Neural progenitor cell (in vitro differentiated cells): ENCODE data around the gene CYP11A1. TPM values are rescaled to one million over a fixed set of nuclear protein-coding genes. Genes with fewer than 3 reads are reported as not detected.
A peak's percentile ranks its signal among the peaks of the same experiment; 100 is the strongest.

Source experiments
- DNase-seq: peaks from one replicate; pipeline ENCODE4 v3.0.0-alpha.2; 2016; ENCODE audit warnings: low spot score
- H2AFZ ChIP-seq: fragments of 200-600 bp; sonication (generic); replicated peaks from 2 replicates; pipeline ENCODE4 v1.6.1; 2016; ENCODE audit warnings: antibody characterized with exemption
- H3F3A ChIP-seq: fragments of 200-600 bp; sonication (generic); 2 replicates; pipeline ENCODE4 v1.6.1; 2016; ENCODE audit warnings: antibody characterized with exemption, low read depth
- H3K27ac ChIP-seq: fragments of 200-600 bp; sonication (generic); 2 replicates; pipeline ENCODE4 v1.5.1; 2016; ENCODE audit warnings: mild to moderate bottlenecking
- H3K27me3 ChIP-seq: fragments of 200-600 bp; sonication (generic); 2 replicates; pipeline ENCODE4 v1.6.1; 2016; ENCODE audit warnings: mild to moderate bottlenecking, moderate library complexity
- H3K36me3 ChIP-seq: fragments of 200-600 bp; sonication (generic); 2 replicates; pipeline ENCODE4 v1.5.1; 2016
- H3K4me1 ChIP-seq: fragments of 200-600 bp; sonication (generic); 2 replicates; pipeline ENCODE4 v1.6.1; 2016; ENCODE audit warnings: mixed run types
- H3K4me2 ChIP-seq: fragments of 200-600 bp; sonication (generic); 2 replicates; pipeline ENCODE4 v1.6.1; 2016
- H3K4me3 ChIP-seq: fragments of 200-600 bp; sonication (generic); 2 replicates; pipeline ENCODE4 v1.5.1; 2016
- H3K79me2 ChIP-seq: fragments of 200-600 bp; sonication (generic); 2 replicates; pipeline ENCODE4 v1.6.1; 2016; ENCODE audit warnings: low read depth
- H3K9ac ChIP-seq: fragments of 200-600 bp; sonication (generic); 2 replicates; pipeline ENCODE4 v1.6.1; 2016
- H3K9me3 ChIP-seq: fragments of 200-600 bp; sonication (generic); 2 replicates; pipeline ENCODE4 v1.5.1; 2016; ENCODE audit warnings: low read depth
- H4K20me1 ChIP-seq: fragments of 200-600 bp; sonication (generic); 2 replicates; pipeline ENCODE4 v1.6.1; 2016; ENCODE audit warnings: low read depth
- H3K27ac Mint-ChIP-seq: 3 replicates; pipeline ENCODE4 v1.8.0; 2021; ENCODE audit warnings: mixed read lengths
- H3K27me3 Mint-ChIP-seq: 2 replicates; pipeline ENCODE4 v1.8.0; 2022; ENCODE audit warnings: low read depth, mild to moderate bottlenecking, inconsistent platforms, moderate library complexity, mixed read lengths; ENCODE audit not compliant: insufficient read depth
- H3K36me3 Mint-ChIP-seq: 3 replicates; pipeline ENCODE4 v1.8.0; 2021; ENCODE audit warnings: mixed read lengths
- H3K4me1 Mint-ChIP-seq: 3 replicates; pipeline ENCODE4 v1.8.0; 2021; ENCODE audit warnings: mixed read lengths
- H3K4me3 Mint-ChIP-seq: 3 replicates; pipeline ENCODE4 v1.8.0; 2021; ENCODE audit warnings: mild to moderate bottlenecking, moderate library complexity, mixed read lengths
- H3K9me3 Mint-ChIP-seq: 3 replicates; pipeline ENCODE4 v1.8.0; 2020; ENCODE audit warnings: mixed read lengths
- CTCF ChIP-seq: fragments of 200-600 bp; sonication (generic); IDR thresholded peaks from 2 replicates; pipeline ENCODE4 v1.5.1; 2017; ENCODE audit warnings: antibody characterized with exemption, mild to moderate bottlenecking
- EZH2 ChIP-seq: fragments of 200-600 bp; sonication (generic); IDR thresholded peaks from 2 replicates; pipeline ENCODE4 v1.6.1; 2017; ENCODE audit warnings: antibody characterized with exemption, mild to moderate bottlenecking, moderate library complexity
- EZH2phosphoT487 ChIP-seq: fragments of 200-600 bp; sonication (generic); IDR thresholded peaks from 2 replicates; pipeline ENCODE4 v1.6.1; 2017; ENCODE audit warnings: antibody characterized with exemption
- total RNA-seq: library from RNA; depleted of rRNA; stranded (reverse); fragments of >200 nt; gene quantifications from 2 replicates; pipeline ENCODE4 v1.2.3, GENCODE V29; 2015; ENCODE audit warnings: low replicate concordance

CYP11A1 gene
- total RNA-seq, 1 donor from 2014 or later = 0.99 TPM

DNA sequence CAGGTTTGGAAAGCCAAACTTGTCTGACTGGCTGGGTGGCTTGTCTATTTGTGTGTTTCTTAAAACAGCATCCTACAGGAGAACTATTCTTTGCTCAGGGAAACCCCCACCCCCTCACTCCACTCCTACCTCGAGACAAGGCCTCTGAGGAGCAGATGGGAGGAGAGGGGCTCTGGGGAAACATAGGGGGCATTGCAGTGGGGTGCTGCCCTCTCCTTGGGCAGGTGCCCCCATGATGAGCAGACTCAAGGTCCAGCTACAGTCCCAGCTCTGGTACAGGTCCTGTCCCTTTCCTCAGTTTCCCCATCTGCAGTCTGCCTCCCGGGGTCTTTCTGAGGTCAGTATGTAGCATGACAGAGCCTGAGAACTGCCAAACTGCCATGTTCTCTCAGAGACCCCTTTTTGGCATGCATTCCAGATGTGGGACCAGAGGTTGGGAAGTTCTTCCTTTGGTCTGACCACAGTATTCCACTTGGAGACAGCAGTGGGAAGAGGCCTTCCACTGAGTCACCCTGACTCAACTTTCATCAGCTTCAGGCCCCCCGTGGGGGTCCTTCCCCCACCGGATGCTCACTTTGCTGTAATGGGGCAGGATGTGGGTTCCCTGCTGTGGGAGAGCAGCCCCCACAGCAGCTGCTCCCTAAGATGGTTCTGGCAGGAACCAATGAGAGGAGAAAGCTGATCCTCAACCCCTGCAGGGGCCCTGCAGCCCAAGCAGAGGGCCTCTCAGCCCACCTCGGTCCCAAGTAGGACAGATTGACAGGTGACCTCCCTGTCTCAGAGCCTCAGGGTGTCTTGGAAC lies 32.3 kb upstream of the CYP11A1 start:
- Mint-ChIP-seq H3K27ac (no peak overlapping the region), H3K4me1 (peaks cover 16% of the 10 kb centered on the region), H3K9me3 (no peaks in the 10 kb centered on the region), H3K36me3 (no peaks in the 10 kb centered on the region), H3K27me3 (peaks cover 21% of the 10 kb centered on the region), H3K4me3 (no peak overlapping the region)
- H3K36me3 ChIP-seq = no peaks in the 10 kb centered on the region
- TF ChIP-seq EZH2phosphoT487 (no peak), EZH2 (no peak), CTCF (no peak)
- no peaks in the 10 kb centered on the region for H3K79me2 ChIP-seq
- H3K4me3 ChIP-seq = no peak overlapping the region
- no peak overlapping the region for H3K9ac ChIP-seq
- no peaks in the 10 kb centered on the region for H3F3A ChIP-seq
- H4K20me1 ChIP-seq = no peaks in the 10 kb centered on the region
- no peaks in the 10 kb centered on the region for H3K9me3 ChIP-seq
- H2AFZ ChIP-seq = no peak overlapping the region
- no peak for DNase-seq
- no peaks in the 10 kb centered on the region for H3K27me3 ChIP-seq
- H3K4me2 ChIP-seq = no peak overlapping the region
- no peak overlapping the region for H3K27ac ChIP-seq
- no peaks in the 10 kb centered on the region for H3K4me1 ChIP-seq

DNA sequence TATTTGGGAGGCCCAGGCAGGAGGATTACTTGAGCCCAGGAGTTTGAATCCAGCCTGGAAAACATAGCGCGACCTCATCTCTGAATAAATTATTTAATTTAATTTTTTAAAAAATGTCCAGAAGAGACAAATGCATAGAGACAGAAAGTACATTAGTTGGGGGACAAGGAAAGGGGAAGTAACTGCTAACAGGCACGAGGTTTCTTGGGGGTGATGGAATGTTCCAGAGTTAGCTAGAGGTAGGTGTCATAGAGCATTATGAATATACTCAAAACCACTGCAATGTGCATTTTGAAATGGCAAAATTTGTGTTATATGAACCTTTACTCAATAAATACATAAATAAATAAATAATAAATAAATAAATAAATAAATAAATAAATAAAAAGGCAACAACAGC lies 31.7 kb upstream of the CYP11A1 start:
- Histone ChIP-seq H3K79me2 (no peaks in the 10 kb centered on the region), H3K9ac (no peak overlapping the region), H3F3A (no peaks in the 10 kb centered on the region), H4K20me1 (no peaks in the 10 kb centered on the region), H3K27me3 (no peaks in the 10 kb centered on the region), H3K4me1 (no peaks in the 10 kb centered on the region), H2AFZ (no peak overlapping the region), H3K9me3 (no peaks in the 10 kb centered on the region), H3K36me3 (no peaks in the 10 kb centered on the region), H3K4me2 (no peak overlapping the region), H3K4me3 (no peak overlapping the region), H3K27ac (no peak overlapping the region)
- Mint-ChIP-seq H3K4me1 (peaks cover 16% of the 10 kb centered on the region), H3K27me3 (peaks cover 22% of the 10 kb centered on the region), H3K9me3 (no peaks in the 10 kb centered on the region), H3K4me3 (no peak overlapping the region), H3K27ac (no peak overlapping the region), H3K36me3 (no peaks in the 10 kb centered on the region)
- TF ChIP-seq EZH2 (no peak), CTCF (no peak), EZH2phosphoT487 (no peak)
- no peak for DNase-seq

- Histone ChIP-seq H3K27ac (no peak overlapping the region), H3K36me3 (no peaks in the 10 kb centered on the region), H3K4me2 (no peak overlapping the region), H3K9me3 (no peaks in the 10 kb centered on the region), H3K4me3 (no peak overlapping the region), H3K27me3 (no peaks in the 10 kb centered on the region), H2AFZ (no peak overlapping the region), H4K20me1 (no peaks in the 10 kb centered on the region), H3K79me2 (no peaks in the 10 kb centered on the region), H3K4me1 (no peaks in the 10 kb centered on the region), H3K9ac (no peak overlapping the region), H3F3A (no peaks in the 10 kb centered on the region)
- no peak overlapping the region for H3K27ac Mint-ChIP-seq
- peaks cover 10% of the 10 kb centered on the region for H3K4me1 Mint-ChIP-seq
- peaks cover 19% of the 10 kb centered on the region for H3K27me3 Mint-ChIP-seq
- H3K9me3 Mint-ChIP-seq = no peaks in the 10 kb centered on the region
- no peaks in the 10 kb centered on the region for H3K36me3 Mint-ChIP-seq
- DNase-seq = no peak
- TF ChIP-seq EZH2 (no peak), CTCF (no peak), EZH2phosphoT487 (no peak)
- peak overlapping the region; percentile 12 for H3K4me3 Mint-ChIP-seq
Observed at GRCh38 chr15:74398183-74398582, 30.7 kb upstream of the CYP11A1 start.
